ENCODE data around the gene CNOT1.
A peak's percentile ranks its signal among the peaks of the same experiment; 100 is the strongest.
"Not testable (repeated sequence)": the region's sequence is repeated elsewhere in the genome, so short reads cannot be mapped to it uniquely, and the experiment has no call there.

Gene CNOT1

DNA sequence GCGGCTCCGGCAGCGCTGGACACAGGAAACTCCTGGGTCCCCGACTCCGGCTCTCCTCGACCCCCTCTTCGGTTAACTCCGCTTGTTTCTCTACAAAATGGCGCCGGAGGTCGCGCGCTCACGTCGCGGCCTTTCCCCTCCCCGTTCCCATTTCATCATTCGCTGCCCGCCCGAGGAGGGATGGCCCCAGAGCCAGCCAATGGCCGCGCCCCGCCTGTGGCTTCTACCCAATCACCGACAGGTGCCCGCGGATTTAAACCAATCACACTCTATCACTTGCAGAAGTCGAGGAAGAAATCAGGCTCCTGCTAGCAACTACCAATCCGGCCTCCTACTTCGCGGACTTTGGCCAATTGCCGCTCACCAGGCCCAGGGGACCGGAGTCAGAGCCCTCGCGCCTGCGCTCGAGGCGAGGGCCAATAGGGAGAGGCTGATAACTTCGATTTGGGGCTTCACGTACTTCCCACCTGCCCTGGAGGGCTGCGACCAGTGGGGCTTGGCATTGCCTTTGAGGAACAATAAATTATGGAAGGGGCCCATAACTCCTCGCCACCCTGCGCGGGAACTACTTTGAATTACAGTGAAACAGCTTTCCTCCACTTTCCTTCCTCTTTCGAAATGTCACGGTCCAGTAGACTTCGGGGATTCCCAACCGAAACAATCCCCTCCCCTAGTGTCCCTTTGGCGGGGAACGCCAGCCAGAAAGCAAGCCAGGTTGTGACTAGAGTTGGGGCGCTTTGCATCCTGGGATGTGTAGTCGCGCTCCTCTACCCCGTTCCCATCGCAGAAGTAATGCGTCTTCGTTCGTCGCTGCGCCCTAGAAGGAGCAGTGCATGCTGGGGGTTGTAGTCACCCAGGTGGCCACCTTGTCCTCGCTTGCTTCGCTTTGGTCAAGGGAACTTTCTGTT lies at the start of gene CNOT1:
Gene CNOT1, minus strand, starts transcription at position 94 of the 908 bp plus-strand sequence. CDS start 30,489 bp downstream, outside the sequence.
- DNase-seq: peak; percentile 99

GRCh38 chr16:58678716-58679115 lies 49.1 kb upstream of the CNOT1 start:
- DNase-seq: no peak

DNA sequence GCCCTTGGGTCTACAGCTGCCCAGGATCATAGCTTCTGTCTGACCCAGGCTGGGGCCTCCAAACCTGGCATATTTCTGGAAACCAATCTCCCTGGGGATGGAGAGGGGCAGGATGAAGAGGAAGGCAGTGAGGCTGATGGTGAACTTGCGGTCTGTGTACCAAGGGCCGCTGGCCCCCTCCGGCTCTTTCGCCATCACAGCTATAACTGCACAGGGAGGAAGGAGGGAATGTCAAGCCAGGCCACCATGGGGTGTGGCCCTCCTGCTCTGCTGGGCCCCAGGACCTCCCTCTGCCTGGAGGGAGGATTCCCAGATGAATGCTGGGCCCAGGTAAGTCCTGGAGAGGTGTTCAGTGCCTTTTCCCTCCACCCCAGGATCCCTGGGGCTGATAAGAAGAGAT lies 48.6 kb upstream of the CNOT1 start:
- no peak for DNase-seq

- no peak for DNase-seq
Measured at GRCh38 chr16:58670946-58671583, 41.4 kb upstream of the CNOT1 start.

DNA sequence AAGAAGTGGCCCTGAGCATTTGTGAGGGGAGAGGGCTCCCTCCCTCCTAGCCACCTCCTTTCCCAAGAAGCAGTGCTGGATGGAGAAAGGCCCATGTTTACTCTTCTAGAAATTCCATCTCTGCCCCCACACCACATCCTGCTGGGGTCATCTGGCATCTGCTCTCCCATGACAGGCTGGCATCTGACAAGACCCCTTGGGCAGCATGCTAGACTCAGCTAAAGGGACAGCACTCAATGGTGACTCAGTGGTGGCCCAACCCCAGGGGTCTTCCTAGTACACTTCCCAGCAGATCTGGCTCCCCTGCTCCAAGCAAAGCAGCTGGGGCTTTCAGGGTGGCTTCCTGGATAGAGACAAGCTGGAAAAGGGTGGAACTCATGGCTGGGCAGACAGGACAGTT lies 40.6 kb upstream of the CNOT1 start:
- no peak for DNase-seq

- DNase-seq: no peak
Measured at GRCh38 chr16:58665200-58665599, 35.6 kb upstream of the CNOT1 start.

- DNase-seq: no peak
Measured at GRCh38 chr16:58661199-58661830, 31.7 kb upstream of the CNOT1 start.

- not testable (repeated sequence) for DNase-seq
Measured at GRCh38 chr16:58659911-58660310, 30.3 kb upstream of the CNOT1 start.

DNA sequence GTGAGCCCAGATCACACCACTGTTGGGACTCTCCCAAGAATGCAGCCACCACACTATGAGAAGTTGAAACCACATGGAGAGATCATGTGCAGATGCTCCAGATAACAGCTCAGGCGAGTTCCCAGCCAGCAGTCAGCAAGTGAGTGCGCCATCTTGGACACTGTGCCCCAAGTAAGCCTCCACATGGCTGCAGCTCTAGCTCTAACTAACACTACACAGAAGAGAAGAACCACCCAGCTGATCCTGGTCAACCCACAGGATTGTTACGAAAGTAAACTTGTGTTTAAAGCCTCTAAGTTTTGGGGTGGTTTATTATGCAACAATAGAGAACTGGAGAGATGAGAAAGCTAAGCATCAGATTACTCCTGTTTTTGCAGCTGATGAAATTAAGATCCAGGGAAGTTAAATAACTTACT lies 29.2 kb upstream of the CNOT1 start:
- DNase-seq: no peak

DNA sequence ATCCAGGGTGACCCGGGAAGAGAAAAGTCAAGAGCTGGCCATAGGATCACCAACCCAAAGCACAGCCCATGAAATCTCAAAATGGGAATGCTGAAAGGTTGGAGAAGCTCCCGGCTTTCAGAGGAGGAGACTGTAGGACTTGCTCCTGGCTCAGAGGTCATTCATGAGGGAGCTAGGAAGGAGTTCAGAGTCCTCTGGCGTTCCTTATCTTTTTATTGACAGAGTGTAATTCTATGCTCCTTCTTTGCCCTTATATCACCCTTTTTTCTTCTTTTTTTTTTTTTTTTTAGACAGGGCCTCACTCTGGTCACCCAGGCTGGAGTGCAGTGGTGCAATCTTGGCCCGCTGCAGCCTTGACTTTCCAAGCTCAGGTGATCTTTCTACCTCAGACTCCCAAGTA lies 27.3 kb upstream of the CNOT1 start:
- DNase-seq: no peak

GRCh38 chr16:58655215-58655596 lies 25.6 kb upstream of the CNOT1 start:
- DNase-seq: no peak

DNA sequence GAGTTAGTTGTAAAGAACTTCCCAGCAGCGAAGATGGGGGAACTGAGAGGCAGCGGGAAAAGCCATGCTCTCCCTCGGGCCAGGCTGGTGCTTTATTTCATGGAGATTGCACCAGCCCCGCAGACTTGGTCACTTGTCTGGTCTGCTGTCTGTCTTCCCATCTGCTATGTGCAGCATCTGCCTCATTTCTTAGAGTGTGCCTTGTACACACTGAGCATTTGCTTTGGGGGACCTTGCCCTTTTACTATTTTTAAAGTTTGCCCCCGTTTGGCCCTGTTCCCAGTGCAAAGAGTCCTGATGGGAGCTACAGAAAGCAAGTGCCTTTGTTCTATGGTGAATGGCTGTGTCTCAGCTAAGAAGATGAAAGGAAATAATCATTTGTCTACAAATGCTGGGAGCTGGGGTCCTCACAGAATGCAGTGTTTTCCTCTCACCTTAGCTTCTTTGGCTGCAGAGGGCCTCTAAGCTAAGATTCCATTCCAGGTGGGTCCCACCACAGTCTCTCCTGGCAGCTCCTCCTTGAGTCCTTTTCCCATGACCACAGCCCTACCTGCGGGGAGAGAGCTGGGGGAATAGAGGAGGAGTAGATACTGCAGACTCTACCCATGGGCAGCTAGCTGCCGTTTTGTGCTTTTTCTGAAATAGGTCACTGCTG lies 25.1 kb upstream of the CNOT1 start:
- DNase-seq: no peak

DNA sequence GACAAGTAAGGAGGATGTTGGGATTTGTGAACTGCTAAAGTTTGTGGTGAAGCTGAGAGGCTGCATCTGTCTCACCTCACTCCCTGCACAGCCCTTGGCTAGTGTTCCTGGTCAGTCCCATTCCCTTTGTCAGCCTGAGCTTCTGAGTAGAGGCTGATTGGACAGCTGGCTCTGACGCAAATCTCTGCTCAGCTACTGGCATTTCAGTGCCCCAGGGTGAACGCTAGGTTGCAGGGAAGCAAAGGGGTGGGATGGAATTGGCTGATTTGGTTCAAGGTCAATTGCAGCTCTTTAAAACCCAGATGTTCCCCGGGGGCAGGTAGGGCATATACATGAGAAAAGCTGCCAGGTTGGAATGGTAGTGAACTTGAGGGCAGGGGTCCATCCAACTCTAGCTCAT lies 23.1 kb upstream of the CNOT1 start:
- no peak for DNase-seq

DNA sequence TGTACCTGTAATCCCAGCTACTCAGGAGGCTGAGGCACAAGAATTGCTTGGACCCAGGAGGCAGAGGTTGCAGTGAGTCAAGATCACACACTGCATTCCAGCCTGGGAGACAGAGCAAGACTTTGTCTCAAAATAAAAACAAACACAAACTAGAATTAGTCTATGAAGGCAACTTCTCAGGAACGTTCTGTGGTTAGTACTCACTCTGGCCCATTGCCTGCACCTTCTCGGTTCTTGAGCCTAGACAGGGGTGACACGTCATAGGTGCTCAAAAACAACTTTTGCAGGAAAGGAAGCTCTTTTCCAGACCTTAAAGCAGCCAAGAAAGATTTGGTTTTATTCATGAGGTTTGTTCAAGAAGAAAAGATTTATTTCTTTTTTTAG lies 22.3 kb upstream of the CNOT1 start:
- no peak for DNase-seq

DNA sequence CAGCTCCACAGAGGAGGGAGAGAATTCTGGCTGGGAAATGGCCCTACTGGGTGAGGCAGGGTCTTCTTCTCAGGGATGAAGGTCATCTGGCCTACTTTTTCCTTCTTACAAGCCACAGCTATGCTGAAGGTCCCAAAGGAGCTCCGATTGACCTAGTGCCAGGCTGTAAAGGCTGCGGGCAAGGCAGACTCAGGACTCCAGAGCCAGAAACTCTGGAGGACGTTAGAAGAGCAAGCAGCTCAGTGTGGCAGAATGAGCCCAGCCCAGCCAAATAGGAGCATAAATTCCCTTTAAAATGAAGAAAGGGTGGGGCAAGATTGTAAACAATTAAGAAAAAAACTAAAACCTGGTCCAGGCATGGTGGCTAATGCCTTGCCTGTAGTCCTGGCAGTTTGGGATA lies 20.1 kb upstream of the CNOT1 start:
- DNase-seq: no peak

GRCh38 chr16:58647107-58647506 lies 17.5 kb upstream of the CNOT1 start:
- DNase-seq: no peak

GRCh38 chr16:58644765-58645487 lies 15.3 kb upstream of the CNOT1 start:
- no peak for DNase-seq

- no peak for DNase-seq
Measured at GRCh38 chr16:58644108-58644507, 14.5 kb upstream of the CNOT1 start.

- no peak for DNase-seq
Measured at GRCh38 chr16:58640949-58641348, 11.3 kb upstream of the CNOT1 start.

DNA sequence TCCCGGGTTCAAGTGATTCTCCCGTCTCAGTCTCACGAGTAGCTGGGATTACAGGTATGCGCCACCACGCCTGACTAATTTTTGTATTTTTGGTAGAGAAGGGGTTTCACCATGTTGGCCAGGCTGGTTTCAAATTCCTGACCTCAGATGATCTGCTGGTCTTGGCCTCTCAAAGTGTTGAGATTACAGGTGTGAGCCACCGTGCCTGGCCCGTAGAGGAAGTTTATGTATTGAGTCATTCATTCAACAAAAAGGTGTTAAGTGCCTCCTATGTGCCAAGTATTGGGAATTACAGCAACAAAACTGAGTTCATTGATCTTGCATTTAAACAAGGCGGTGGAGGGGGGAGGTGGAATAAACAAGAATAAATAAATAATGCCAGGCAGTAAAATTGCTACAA lies 10.2 kb upstream of the CNOT1 start:
- no peak for DNase-seq

GRCh38 chr16:58639230-58639629 lies 9.6 kb upstream of the CNOT1 start:
- DNase-seq: no peak

DNA sequence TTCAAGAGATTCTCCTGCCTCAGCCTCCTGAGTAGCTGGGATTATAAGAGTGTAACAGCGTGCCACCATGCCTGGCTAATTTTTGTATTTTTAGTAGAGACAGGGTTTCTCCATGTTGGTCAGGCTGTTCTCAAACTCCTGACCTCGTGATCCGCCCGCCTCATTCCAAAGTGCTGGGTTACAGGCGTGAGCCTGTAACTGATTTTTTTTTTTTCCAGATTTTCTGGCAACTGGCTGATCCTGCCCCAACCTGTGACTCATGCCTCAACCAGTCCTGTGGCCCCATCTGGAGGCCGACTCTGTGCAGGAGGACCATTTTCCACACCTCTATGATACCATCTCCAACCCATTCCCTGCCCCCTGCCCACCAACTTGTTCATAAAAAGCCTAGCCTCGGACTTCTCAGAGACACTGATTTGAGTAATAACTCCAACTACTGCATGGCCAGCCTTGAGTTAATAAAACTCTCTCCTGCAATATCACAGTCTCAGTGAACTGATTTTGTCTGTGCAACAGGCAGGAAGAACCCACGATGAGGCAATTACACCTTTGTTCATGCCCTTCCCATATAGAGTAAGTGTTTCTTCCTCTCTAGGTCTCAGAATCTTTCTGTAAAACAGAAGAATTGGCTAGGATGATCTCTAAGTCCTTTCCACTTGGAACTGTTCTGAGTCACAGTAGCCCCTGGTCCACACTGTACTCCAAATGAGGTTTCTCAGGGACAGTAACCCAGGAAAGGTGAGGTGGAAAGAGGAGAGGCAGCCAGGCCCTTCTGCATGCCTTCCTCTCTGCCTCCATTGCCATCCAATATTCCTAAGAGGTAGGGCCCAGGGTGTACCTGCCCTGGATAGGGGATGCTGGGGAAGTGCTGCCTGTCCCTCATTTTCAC lies 8.8 kb upstream of the CNOT1 start:
- DNase-seq: no peak

Measured in activated effector memory CD4-positive, alpha-beta T cell treated with anti-CD3 and anti-CD28 coated beads, Interleukin-2, amount 50 U/mL, for 16 hours (primary cell).